ENCODE results near the gene FOXRED2. TPM values are rescaled to one million over a fixed set of nuclear protein-coding genes. Genes with fewer than 3 reads are reported as not detected.

FOXRED2 gene
- total RNA-seq: 3.9 and 4.9 TPM in 2 replicates

DNA sequence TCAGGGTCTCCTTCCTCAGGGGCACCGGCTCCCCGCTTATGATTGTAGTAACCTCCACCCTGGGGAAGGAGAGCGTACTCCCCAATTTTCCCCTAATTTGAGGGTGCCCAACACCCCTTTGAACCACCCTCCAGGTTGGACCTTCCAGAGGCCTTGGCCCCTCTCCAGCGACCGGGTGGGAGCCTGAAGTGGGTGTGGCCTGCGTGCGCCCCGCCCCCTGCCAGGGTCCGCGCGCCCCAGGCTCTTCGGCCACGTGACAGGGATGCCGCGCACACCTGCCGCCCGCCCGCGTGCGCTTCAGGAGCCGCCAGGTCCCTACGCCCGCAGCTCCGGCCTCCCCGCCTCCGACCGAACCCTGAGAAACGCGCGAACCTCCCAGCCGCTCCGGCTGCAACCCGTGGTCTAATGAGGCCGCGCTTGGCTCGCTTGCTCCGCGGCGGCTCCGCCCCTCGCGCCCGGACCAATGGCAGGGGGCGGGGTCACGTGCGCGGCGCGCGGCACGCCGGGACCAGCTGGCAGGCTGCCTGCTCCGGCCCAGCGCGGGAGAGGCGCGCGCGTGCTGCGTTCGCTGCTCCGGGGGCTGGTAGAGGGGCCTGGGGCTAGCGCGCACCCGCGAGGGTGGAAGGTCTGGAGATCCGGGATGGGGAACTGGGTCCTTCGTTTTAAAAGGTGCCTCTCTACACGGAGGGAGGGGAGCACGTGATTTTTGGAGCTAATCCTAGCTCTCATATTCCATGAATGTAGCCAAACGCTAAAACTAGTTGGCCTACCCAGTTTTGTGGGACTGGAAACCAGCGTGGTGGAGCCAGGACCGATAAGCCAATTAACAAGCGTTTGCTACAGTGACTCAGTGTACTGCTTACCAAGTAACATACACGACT lies at the start of gene FOXRED2:
TSS of gene FOXRED2 (minus strand) at position 404 of the 881 bp plus-strand sequence. CDS start 618 bp downstream, outside the sequence.

GRCh38 chr22:36528795-36529751 lies 22.2 kb upstream of the FOXRED2 start, which contains the start of gene EIF3D:
TSS of gene EIF3D (minus strand) at chr22:36529166. CDS start at chr22:36526121, 3,045 bp downstream.

GRCh38 chr22:36481393-36482168 lies 25.3 kb downstream of the FOXRED2 start, which contains the start of gene TXN2:
TSS of gene TXN2 (minus strand) at chr22:36481640. CDS start at chr22:36480837, 803 bp downstream.

Other genes starting within 250 kb of the FOXRED2 start
- 762 and 799 TPM in 2 replicates for gene MYH9, start 119.1 kb downstream of the FOXRED2 start, total RNA-seq
- gene TXN2, start 25.4 kb downstream of the FOXRED2 start, total RNA-seq: 19.8 and 20.2 TPM in 2 replicates
- 568 and 681 TPM in 2 replicates for gene EIF3D, start 22.1 kb upstream of the FOXRED2 start, total RNA-seq
- gene CACNG2, start 196.7 kb upstream of the FOXRED2 start, total RNA-seq: not detected in 2 replicates

Data from epithelial cell of umbilical artery (primary cell).